ENCODE measurements around the gene INPP5B. TPM values are rescaled to one million over a fixed set of nuclear protein-coding genes. Genes with fewer than 3 reads are reported as not detected.

Gene INPP5B
- total RNA-seq, 1 experiment from 2014 or later: 26.8 TPM

DNA sequence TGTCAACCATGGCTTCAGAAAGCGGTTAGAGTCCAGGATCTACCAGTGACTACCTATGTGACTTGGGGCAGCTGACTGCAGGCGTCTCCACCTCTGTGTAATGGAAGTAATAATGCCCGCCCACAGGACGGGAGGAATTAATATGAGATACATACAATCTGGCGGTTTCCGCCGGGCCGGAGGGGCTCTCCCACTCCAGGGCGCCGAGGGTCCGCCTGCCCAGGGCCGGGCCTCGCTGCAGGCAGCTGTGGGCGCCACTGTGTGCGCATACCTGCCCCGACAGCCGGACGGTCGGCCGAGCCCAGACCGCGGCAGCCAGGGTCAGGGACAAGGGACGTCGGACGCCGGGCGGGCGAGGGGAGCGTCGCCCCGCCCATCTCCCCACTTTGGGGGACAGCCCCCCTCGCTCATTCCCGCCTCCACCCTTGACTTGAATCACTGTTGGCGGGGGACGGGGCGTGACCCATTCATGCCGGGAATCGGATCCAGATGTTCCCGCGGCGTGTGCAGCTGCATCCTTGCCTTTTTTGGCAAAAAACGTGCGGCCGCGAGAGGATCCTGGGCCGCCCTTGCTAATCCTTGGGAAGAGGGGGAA, 49.0 kb upstream of the INPP5B start (continued):
- TF ChIP-seq, protein P1, sequence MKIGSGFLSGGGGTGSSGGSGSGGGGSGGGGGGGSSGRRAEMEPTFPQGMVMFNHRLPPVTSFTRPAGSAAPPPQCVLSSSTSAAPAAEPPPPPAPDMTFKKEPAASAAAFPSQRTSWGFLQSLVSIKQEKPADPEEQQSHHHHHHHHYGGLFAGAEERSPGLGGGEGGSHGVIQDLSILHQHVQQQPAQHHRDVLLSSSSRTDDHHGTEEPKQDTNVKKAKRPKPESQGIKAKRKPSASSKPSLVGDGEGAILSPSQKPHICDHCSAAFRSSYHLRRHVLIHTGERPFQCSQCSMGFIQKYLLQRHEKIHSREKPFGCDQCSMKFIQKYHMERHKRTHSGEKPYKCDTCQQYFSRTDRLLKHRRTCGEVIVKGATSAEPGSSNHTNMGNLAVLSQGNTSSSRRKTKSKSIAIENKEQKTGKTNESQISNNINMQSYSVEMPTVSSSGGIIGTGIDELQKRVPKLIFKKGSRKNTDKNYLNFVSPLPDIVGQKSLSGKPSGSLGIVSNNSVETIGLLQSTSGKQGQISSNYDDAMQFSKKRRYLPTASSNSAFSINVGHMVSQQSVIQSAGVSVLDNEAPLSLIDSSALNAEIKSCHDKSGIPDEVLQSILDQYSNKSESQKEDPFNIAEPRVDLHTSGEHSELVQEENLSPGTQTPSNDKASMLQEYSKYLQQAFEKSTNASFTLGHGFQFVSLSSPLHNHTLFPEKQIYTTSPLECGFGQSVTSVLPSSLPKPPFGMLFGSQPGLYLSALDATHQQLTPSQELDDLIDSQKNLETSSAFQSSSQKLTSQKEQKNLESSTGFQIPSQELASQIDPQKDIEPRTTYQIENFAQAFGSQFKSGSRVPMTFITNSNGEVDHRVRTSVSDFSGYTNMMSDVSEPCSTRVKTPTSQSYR (CRISPR knock-in tag; IDR thresholded peaks at IDR 0.05): peak; percentile 22; the same call in 1 of the 2 replicates
- TF ChIP-seq TEAD4 (CRISPR knock-in tag; IDR thresholded peaks at IDR 0.05) (no peak), MYBL2 (CRISPR knock-in tag; IDR thresholded peaks at IDR 0.05) (peak; percentile 55), ZNF423 (CRISPR knock-in tag; IDR thresholded peaks at IDR 0.05) (peak; percentile 33; the same call in 1 of the 2 replicates), CREM (CRISPR knock-in tag; IDR thresholded peaks at IDR 0.05) (peak; percentile 48; the same call in 1 of the 2 replicates), ZNF263 (CRISPR knock-in tag; IDR thresholded peaks at IDR 0.05; ENCODE audit: low read depth) (no peak), KAT7 (CRISPR knock-in tag; IDR thresholded peaks at IDR 0.05; ENCODE audit: borderline replicate concordance) (0 out of 2 replicates have a peak, but pooled peaks have one; percentile 34), ZNF232 (CRISPR knock-in tag; IDR thresholded peaks at IDR 0.05) (no peak), ETV6 (CRISPR knock-in tag; IDR thresholded peaks at IDR 0.05) (peak; percentile 93), TEAD1 (CRISPR knock-in tag; IDR thresholded peaks at IDR 0.05) (peak; percentile 78), NFE2L1 (CRISPR knock-in tag; IDR thresholded peaks at IDR 0.05) (0 out of 2 replicates have a peak, but pooled peaks have one; percentile 32), PRRX2 (CRISPR knock-in tag; IDR thresholded peaks at IDR 0.05) (0 out of 2 replicates have a peak, but pooled peaks have one; percentile 50)
- TF ChIP-seq, protein P2, sequence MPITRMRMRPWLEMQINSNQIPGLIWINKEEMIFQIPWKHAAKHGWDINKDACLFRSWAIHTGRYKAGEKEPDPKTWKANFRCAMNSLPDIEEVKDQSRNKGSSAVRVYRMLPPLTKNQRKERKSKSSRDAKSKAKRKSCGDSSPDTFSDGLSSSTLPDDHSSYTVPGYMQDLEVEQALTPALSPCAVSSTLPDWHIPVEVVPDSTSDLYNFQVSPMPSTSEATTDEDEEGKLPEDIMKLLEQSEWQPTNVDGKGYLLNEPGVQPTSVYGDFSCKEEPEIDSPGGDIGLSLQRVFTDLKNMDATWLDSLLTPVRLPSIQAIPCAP (CRISPR knock-in tag; IDR thresholded peaks at IDR 0.05): no peak
- TF ChIP-seq, protein P3, sequence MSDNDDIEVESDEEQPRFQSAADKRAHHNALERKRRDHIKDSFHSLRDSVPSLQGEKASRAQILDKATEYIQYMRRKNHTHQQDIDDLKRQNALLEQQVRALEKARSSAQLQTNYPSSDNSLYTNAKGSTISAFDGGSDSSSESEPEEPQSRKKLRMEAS (CRISPR knock-in tag; IDR thresholded peaks at IDR 0.05): peak; percentile 78
- TF ChIP-seq, protein P4, sequence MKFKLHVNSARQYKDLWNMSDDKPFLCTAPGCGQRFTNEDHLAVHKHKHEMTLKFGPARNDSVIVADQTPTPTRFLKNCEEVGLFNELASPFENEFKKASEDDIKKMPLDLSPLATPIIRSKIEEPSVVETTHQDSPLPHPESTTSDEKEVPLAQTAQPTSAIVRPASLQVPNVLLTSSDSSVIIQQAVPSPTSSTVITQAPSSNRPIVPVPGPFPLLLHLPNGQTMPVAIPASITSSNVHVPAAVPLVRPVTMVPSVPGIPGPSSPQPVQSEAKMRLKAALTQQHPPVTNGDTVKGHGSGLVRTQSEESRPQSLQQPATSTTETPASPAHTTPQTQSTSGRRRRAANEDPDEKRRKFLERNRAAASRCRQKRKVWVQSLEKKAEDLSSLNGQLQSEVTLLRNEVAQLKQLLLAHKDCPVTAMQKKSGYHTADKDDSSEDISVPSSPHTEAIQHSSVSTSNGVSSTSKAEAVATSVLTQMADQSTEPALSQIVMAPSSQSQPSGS (CRISPR knock-in tag; IDR thresholded peaks at IDR 0.05; ENCODE audit: borderline replicate concordance, low read depth): no peak
- TF ChIP-seq, protein P5, sequence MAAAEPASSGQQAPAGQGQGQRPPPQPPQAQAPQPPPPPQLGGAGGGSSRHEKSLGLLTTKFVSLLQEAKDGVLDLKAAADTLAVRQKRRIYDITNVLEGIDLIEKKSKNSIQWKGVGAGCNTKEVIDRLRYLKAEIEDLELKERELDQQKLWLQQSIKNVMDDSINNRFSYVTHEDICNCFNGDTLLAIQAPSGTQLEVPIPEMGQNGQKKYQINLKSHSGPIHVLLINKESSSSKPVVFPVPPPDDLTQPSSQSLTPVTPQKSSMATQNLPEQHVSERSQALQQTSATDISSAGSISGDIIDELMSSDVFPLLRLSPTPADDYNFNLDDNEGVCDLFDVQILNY (CRISPR knock-in tag; IDR thresholded peaks at IDR 0.05): peak; percentile 95
- TF ChIP-seq, protein P6, sequence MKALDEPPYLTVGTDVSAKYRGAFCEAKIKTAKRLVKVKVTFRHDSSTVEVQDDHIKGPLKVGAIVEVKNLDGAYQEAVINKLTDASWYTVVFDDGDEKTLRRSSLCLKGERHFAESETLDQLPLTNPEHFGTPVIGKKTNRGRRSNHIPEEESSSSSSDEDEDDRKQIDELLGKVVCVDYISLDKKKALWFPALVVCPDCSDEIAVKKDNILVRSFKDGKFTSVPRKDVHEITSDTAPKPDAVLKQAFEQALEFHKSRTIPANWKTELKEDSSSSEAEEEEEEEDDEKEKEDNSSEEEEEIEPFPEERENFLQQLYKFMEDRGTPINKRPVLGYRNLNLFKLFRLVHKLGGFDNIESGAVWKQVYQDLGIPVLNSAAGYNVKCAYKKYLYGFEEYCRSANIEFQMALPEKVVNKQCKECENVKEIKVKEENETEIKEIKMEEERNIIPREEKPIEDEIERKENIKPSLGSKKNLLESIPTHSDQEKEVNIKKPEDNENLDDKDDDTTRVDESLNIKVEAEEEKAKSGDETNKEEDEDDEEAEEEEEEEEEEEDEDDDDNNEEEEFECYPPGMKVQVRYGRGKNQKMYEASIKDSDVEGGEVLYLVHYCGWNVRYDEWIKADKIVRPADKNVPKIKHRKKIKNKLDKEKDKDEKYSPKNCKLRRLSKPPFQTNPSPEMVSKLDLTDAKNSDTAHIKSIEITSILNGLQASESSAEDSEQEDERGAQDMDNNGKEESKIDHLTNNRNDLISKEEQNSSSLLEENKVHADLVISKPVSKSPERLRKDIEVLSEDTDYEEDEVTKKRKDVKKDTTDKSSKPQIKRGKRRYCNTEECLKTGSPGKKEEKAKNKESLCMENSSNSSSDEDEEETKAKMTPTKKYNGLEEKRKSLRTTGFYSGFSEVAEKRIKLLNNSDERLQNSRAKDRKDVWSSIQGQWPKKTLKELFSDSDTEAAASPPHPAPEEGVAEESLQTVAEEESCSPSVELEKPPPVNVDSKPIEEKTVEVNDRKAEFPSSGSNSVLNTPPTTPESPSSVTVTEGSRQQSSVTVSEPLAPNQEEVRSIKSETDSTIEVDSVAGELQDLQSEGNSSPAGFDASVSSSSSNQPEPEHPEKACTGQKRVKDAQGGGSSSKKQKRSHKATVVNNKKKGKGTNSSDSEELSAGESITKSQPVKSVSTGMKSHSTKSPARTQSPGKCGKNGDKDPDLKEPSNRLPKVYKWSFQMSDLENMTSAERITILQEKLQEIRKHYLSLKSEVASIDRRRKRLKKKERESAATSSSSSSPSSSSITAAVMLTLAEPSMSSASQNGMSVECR (CRISPR knock-in tag; IDR thresholded peaks at IDR 0.05; ENCODE audit: borderline replicate concordance): 0 out of 2 replicates have a peak, but pooled peaks have one; percentile 20
- TF ChIP-seq, protein P7, sequence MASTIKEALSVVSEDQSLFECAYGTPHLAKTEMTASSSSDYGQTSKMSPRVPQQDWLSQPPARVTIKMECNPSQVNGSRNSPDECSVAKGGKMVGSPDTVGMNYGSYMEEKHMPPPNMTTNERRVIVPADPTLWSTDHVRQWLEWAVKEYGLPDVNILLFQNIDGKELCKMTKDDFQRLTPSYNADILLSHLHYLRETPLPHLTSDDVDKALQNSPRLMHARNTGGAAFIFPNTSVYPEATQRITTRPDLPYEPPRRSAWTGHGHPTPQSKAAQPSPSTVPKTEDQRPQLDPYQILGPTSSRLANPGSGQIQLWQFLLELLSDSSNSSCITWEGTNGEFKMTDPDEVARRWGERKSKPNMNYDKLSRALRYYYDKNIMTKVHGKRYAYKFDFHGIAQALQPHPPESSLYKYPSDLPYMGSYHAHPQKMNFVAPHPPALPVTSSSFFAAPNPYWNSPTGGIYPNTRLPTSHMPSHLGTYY (CRISPR knock-in tag; IDR thresholded peaks at IDR 0.05): peak; percentile 69; the same call in 1 of the 2 replicates
- TF ChIP-seq, protein P8, sequence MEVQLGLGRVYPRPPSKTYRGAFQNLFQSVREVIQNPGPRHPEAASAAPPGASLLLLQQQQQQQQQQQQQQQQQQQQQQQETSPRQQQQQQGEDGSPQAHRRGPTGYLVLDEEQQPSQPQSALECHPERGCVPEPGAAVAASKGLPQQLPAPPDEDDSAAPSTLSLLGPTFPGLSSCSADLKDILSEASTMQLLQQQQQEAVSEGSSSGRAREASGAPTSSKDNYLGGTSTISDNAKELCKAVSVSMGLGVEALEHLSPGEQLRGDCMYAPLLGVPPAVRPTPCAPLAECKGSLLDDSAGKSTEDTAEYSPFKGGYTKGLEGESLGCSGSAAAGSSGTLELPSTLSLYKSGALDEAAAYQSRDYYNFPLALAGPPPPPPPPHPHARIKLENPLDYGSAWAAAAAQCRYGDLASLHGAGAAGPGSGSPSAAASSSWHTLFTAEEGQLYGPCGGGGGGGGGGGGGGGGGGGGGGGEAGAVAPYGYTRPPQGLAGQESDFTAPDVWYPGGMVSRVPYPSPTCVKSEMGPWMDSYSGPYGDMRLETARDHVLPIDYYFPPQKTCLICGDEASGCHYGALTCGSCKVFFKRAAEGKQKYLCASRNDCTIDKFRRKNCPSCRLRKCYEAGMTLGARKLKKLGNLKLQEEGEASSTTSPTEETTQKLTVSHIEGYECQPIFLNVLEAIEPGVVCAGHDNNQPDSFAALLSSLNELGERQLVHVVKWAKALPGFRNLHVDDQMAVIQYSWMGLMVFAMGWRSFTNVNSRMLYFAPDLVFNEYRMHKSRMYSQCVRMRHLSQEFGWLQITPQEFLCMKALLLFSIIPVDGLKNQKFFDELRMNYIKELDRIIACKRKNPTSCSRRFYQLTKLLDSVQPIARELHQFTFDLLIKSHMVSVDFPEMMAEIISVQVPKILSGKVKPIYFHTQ (CRISPR knock-in tag; IDR thresholded peaks at IDR 0.05): no peak
